B cell (primary cell): ENCODE measurements around the gene NR6A1. TPM values are rescaled to one million over a fixed set of nuclear protein-coding genes. Genes with fewer than 3 reads are reported as not detected.

Experiments
- ATAC-seq: fragments of 200-7000 bp; cut with Tn5 transposase; one replicate; pipeline ENCODE4 v1.10.0; 2021; ENCODE audit warnings: low read depth, mild to moderate bottlenecking, moderate number of reproducible peaks, moderate library complexity
- CTCF ChIA-PET: fragments of 350-600 bp; sonication (Branson Sonifier 250); formaldehyde crosslinking; loops from one replicate; lab custom pipeline; 2021; ENCODE audit warnings: antibody characterized with exemption, inconsistent platforms; lab: Charles Lee
- POLR2A ChIA-PET: fragments of 350-600 bp; sonication (Branson Sonifier 250); formaldehyde crosslinking; loops from one replicate; lab custom pipeline; 2021; ENCODE audit warnings: antibody characterized with exemption; lab: Charles Lee
- DNase-seq: peaks from one replicate; pipeline ENCODE4 v3.0.0; 2013
- H2AFZ ChIP-seq: 2 replicates; pipeline ENCODE4 v1.6.1; 2012; ENCODE audit warnings: mild to moderate bottlenecking, low read depth, low read length; ENCODE audit not compliant: insufficient read depth, poor library complexity, severe bottlenecking
- H3K27ac ChIP-seq, 2 donors: 1 replicate in 1 of 2; 2 replicates in 1 of 2; pipeline ENCODE4 v1.5.1; 2012 to 2013; ENCODE audit warnings: low read length in 2 of 2, mild to moderate bottlenecking in 2 of 2, moderate library complexity in 1 of 2
- H3K27me3 ChIP-seq, 4 experiments: fragments of 200-600 bp in 1 of 4; sonication (generic) in 1 of 4; replicated peaks in 1 of 4; 1 replicate in 2 of 4; 2 replicates in 2 of 4; pipeline versions ENCODE4 v1.6.1 to v1.7.0; 2013 to 2016; ENCODE audit warnings: low read length in 3 of 4, mild to moderate bottlenecking in 2 of 4, mixed read lengths in 1 of 4, moderate library complexity in 1 of 4; ENCODE audit not compliant: insufficient read depth in 4 of 4, control insufficient read depth in 3 of 4; ENCODE audit errors: control extremely low read depth in 1 of 4
- H3K36me3 ChIP-seq, 2 experiments: replicated peaks in 1 of 2; 1 replicate in 1 of 2; 2 replicates in 1 of 2; pipeline versions ENCODE4 v1.6.1 to v1.7.1; 2013; ENCODE audit warnings: low read length in 1 of 2; ENCODE audit not compliant: insufficient read depth in 2 of 2, control insufficient read depth in 1 of 2; ENCODE audit errors: control extremely low read depth in 1 of 2, extremely low read depth in 1 of 2
- H3K4me1 ChIP-seq, 2 donors: fragments of 200-600 bp in 1 of 2; sonication (generic) in 1 of 2; 1 replicate in 1 of 2; 2 replicates in 1 of 2; pipeline versions ENCODE4 v1.5.1 to v1.6.1; 2013 to 2017; ENCODE audit warnings: low read length in 2 of 2; ENCODE audit not compliant: control insufficient read depth in 2 of 2, insufficient read depth in 2 of 2
- H3K4me2 ChIP-seq: replicated peaks from 2 replicates; pipeline ENCODE3; 2012; ENCODE audit warnings: mild to moderate bottlenecking, low read depth, low read length; ENCODE audit not compliant: poor library complexity, severe bottlenecking
- H3K4me3 ChIP-seq, 5 experiments: fragments of 200-600 bp in 1 of 5; sonication (generic) in 1 of 5; 1 replicate in 3 of 5; 2 replicates in 2 of 5; pipeline versions ENCODE4 v1.5.1 to v1.7.0; 2011 to 2016; ENCODE audit warnings: low read length in 4 of 5, mild to moderate bottlenecking in 4 of 5, low read depth in 2 of 5, control low read depth in 1 of 5, moderate library complexity in 1 of 5; ENCODE audit not compliant: insufficient read depth in 1 of 5; ENCODE audit errors: control extremely low read depth in 1 of 5, extremely low read depth in 1 of 5
- H3K79me2 ChIP-seq: fragments of 200-600 bp; sonication (generic); one replicate; pipeline ENCODE4 v1.6.0; 2016; ENCODE audit warnings: low read length; ENCODE audit not compliant: control insufficient read depth, insufficient read depth
- H3K9ac ChIP-seq: fragments of 200-600 bp; sonication (generic); 2 replicates; pipeline ENCODE4 v1.6.1; 2017; ENCODE audit warnings: mild to moderate bottlenecking, low read length, moderate library complexity
- H3K9me3 ChIP-seq, 3 donors: one replicate each; pipeline versions ENCODE4 v1.6.1 to v1.7.1; 2013; ENCODE audit warnings: low read length in 2 of 3; ENCODE audit not compliant: control insufficient read depth in 2 of 3, insufficient read depth in 1 of 3; ENCODE audit errors: control extremely low read depth in 1 of 3
- H4K20me1 ChIP-seq: 2 replicates; pipeline ENCODE4 v1.6.0; 2012; ENCODE audit warnings: mild to moderate bottlenecking, low read length; ENCODE audit not compliant: insufficient read depth, control insufficient read depth, poor library complexity, severe bottlenecking
- H3K27ac Mint-ChIP-seq: one replicate; pipeline ENCODE4 v1.8.0; 2021; ENCODE audit warnings: mixed read lengths
- H3K27me3 Mint-ChIP-seq: one replicate; pipeline ENCODE4 v1.8.0; 2021; ENCODE audit warnings: mixed read lengths
- H3K4me1 Mint-ChIP-seq: one replicate; pipeline ENCODE4 v1.8.0; 2021; ENCODE audit warnings: mixed read lengths
- H3K4me3 Mint-ChIP-seq: one replicate; pipeline ENCODE4 v1.8.0; 2021; ENCODE audit warnings: mixed read lengths
- H3K9me3 Mint-ChIP-seq: one replicate; pipeline ENCODE4 v1.8.0; 2022; ENCODE audit warnings: mixed read lengths; ENCODE audit not compliant: insufficient read depth
- CTCF ChIP-seq: fragments of 200-600 bp; IDR thresholded peaks from one replicate; pipeline ENCODE4 v1.8.0; 2022; ENCODE audit warnings: antibody characterized with exemption, mild to moderate bottlenecking
- EZH2 ChIP-seq: IDR thresholded peaks from 2 replicates; pipeline ENCODE4 v1.6.1; 2012; ENCODE audit warnings: borderline replicate concordance, low read depth, mild to moderate bottlenecking, moderate library complexity, low read length; ENCODE audit not compliant: insufficient read depth, poor library complexity, severe bottlenecking
- WGBS: methylation state at CpG from one replicate; pipeline ENCODE4 v1.1.5; 2013; ENCODE audit warnings: missing lambda C conversion rate; ENCODE audit not compliant: insufficient coverage; 5-methylcytosine and 5-hydroxymethylcytosine counted together
- intact Hi-C: fragments of 100-400 bp; cut with micrococcal nuclease; formaldehyde crosslinking; loops from one replicate; pipeline ENCODE4 v1.10.0; 2022
- polyA plus RNA-seq: library from polyadenylated mRNA; depleted of rRNA; stranded (reverse); fragments of >200 nt; gene quantifications from 2 replicates; pipeline ENCODE4 v1.2.3, GENCODE V29; 2012
- total RNA-seq, 2 donors: library from RNA; stranded (reverse); fragments of 120-200 nt in 1 of 2; gene quantifications; 1 replicate in 1 of 2; 2 replicates in 1 of 2; pipeline versions ENCODE4 v1.2.3 to v1.2.4, GENCODE V29; 2013 to 2022

The NR6A1 gene
- total and polyA plus RNA-seq, 2 donors (not counting 1 experiment from before 2014, with no cell fraction given) = 0.09 to 0.67 TPM

GRCh38 chr9:124654431-124654830, 116.7 kb downstream of the NR6A1 start:
- peaks cover 2 to 7% of the 10 kb centered on the region in 2 donors for H3K4me1 ChIP-seq
- WGBS = 100% methylated on average over 1 of the region's 1 CpG
- Mint-ChIP-seq H3K4me3 (no peak overlapping the region), H3K9me3 (no peaks in the 10 kb centered on the region), H3K4me1 (peaks cover 17% of the 10 kb centered on the region), H3K27ac (no peak overlapping the region), H3K27me3 (no peaks in the 10 kb centered on the region)
- no peaks in the 10 kb centered on the region for H4K20me1 ChIP-seq
- H3K9ac ChIP-seq = no peak overlapping the region
- no peaks in the 10 kb centered on the region for H3K36me3 ChIP-seq
- DNase-seq = no peak
- intact Hi-C loops = no loop called here
- H2AFZ ChIP-seq = no peak overlapping the region
- no peak overlapping the region for H3K27ac ChIP-seq
- no peaks in the 10 kb centered on the region for H3K27me3 ChIP-seq
- no peak for ATAC-seq
- CTCF ChIA-PET = interaction anchor here (1.8 kb wide), 1 partner anchor 37 kb away, joined by 7 read pairs; no protein-coding TSS in a partner anchor
- POLR2A ChIA-PET = no interaction called here
- H3K79me2 ChIP-seq = no peaks in the 10 kb centered on the region
- TF ChIP-seq EZH2 = no peak
- TF ChIP-seq CTCF = no peak
- H3K4me2 ChIP-seq = no peak overlapping the region
- no peak overlapping the region for H3K4me3 ChIP-seq
- no peaks in the 10 kb centered on the region for H3K9me3 ChIP-seq

GRCh38 chr9:124652615-124653393, 118.3 kb downstream of the NR6A1 start:
- Mint-ChIP-seq H3K27ac (no peak overlapping the region), H3K4me3 (no peak overlapping the region), H3K9me3 (no peaks in the 10 kb centered on the region), H3K4me1 (peaks cover 3% of the 10 kb centered on the region), H3K27me3 (no peaks in the 10 kb centered on the region)
- no peaks in the 10 kb centered on the region for H3K27me3 ChIP-seq
- H3K27ac ChIP-seq = no peak overlapping the region
- no peak overlapping the region for H3K4me2 ChIP-seq
- no peak for TF ChIP-seq EZH2
- TF ChIP-seq CTCF = no peak
- H4K20me1 ChIP-seq = no peaks in the 10 kb centered on the region
- no peaks in the 10 kb centered on the region for H3K36me3 ChIP-seq
- DNase-seq = no peak
- no peak overlapping the region for H3K4me3 ChIP-seq
- H3K4me1 ChIP-seq = no peaks in the 10 kb centered on the region
- no peak for ATAC-seq
- intact Hi-C loops = no loop called here
- no peaks in the 10 kb centered on the region for H3K9me3 ChIP-seq
- H3K9ac ChIP-seq = no peak overlapping the region
- ChIA-PET CTCF (interaction anchor here (1.0 to 1.8 kb wide), 3 partner anchors 9 to 60 kb away, joined by 3 to 7 read pairs (median 3); no protein-coding TSS in a partner anchor), POLR2A (no interaction called here)
- no peak overlapping the region for H2AFZ ChIP-seq
- no peaks in the 10 kb centered on the region for H3K79me2 ChIP-seq
- 100% methylated on average over 1 of the region's 3 CpGs for WGBS
